BLaER1 treated with 17β-estradiol and CSF1 and Interleukin-3, amounts not matched to agents 10 nM and 100 nM (cell line): ENCODE data around the gene TOX2.

Source experiments
- H3K27ac ChIP-seq, 11 experiments: shearing (Covaris generic); formaldehyde crosslinking; 2 replicates each; pipeline ENCODE4 v1.8.1; 2022
- H3K27me3 ChIP-seq, 11 experiments: shearing (Covaris generic); formaldehyde crosslinking; 2 replicates each; pipeline ENCODE4 v1.8.1; 2022
- H3K36me3 ChIP-seq, 11 experiments: shearing (Covaris generic); formaldehyde crosslinking; 2 replicates each; pipeline ENCODE4 v1.8.1; 2022
- H3K4me1 ChIP-seq, 10 experiments: shearing (Covaris generic); formaldehyde crosslinking; 2 replicates each; pipeline ENCODE4 v1.8.1; 2022
- H3K4me2 ChIP-seq, 11 experiments: shearing (Covaris generic); formaldehyde crosslinking; 2 replicates each; pipeline ENCODE4 v1.8.1; 2022
- H3K4me3 ChIP-seq, 10 experiments: shearing (Covaris generic); formaldehyde crosslinking; 2 replicates each; pipeline ENCODE4 v1.8.1; 2022
- H3K9ac ChIP-seq, 11 experiments: shearing (Covaris generic); formaldehyde crosslinking; 2 replicates each; pipeline ENCODE4 v1.8.1; 2022
- H3K9me3 ChIP-seq, 11 experiments: shearing (Covaris generic); formaldehyde crosslinking; replicated peaks in 1 of 11; 2 replicates each; pipeline ENCODE4 v1.8.1; 2022
- H4K20me1 ChIP-seq, 11 experiments: shearing (Covaris generic); formaldehyde crosslinking; 2 replicates each; pipeline ENCODE4 v1.8.1; 2022
- Cebpa-rat ChIP-seq, 11 experiments: shearing (Covaris generic); IDR thresholded peaks; 2 replicates each; pipeline ENCODE4 v1.8.1; 2022

The TOX2 gene

DNA sequence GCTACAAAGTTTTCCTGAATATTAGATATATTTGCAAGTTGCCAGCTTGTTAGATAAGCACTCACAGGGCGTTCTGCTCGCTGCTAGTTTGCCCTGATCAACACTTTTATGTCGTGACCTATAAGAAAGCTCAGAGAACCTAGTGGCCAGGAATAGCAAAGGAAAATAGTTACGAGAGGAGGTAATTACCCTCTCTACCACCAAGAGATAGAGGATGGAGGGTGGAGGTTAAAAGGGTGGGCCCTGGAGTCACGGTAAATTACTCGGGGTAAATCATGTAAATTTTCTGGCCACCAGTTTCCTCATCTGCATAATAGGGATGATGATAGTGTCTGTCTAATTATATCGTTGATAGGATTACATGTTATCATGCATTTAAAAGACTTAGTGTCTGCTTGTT, 185.2 kb downstream of the TOX2 start:
- Histone ChIP-seq H3K36me3 (no peaks in the 10 kb centered on the region), H4K20me1 (no peaks in the 10 kb centered on the region)
- TF ChIP-seq Cebpa-rat (IDR thresholded peaks at IDR 0.05) = no peak

DNA sequence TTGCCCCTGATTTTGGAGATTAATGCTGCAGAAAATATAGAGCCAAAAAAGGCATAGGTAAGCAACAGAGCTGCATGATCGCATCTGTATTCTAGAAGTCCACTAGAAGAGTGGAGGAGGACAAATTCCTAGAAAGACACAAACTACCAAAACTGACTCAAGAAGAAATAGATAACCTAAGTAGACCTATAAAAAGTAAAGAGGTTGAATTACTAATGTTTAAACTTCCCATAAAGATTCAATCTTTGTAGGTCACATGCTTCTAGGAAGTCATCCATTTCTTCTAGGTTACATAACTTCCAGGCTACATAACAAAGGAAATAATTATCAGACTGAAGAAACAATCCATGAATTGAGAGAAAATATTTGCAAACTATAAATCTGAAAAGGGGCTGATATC, 187.9 kb downstream of the TOX2 start:
- no peaks in the 10 kb centered on the region for H4K20me1 ChIP-seq
- H3K4me2 ChIP-seq = no peak overlapping the region
- H3K4me1 ChIP-seq = no peaks in the 10 kb centered on the region
- no peak overlapping the region for H3K27ac ChIP-seq
- peaks cover 0 to 22% (median 10%) of the 10 kb centered on the region in 11 experiments; a peak in 14 of 22 replicates for H3K27me3 ChIP-seq
- H3K9me3 ChIP-seq = peaks cover 16 to 29% (median 26%) of the 10 kb centered on the region in 11 experiments
- no peak overlapping the region for H3K4me3 ChIP-seq
- no peak for TF ChIP-seq Cebpa-rat (IDR thresholded peaks at IDR 0.05)
- H3K36me3 ChIP-seq = no peaks in the 10 kb centered on the region
- H3K9ac ChIP-seq = no peak overlapping the region

More for the DNA sequence above, 185.2 kb downstream of the TOX2 start:
- H3K27me3 ChIP-seq = peaks cover 0 to 19% (median 10%) of the 10 kb centered on the region in 11 experiments; a peak in 14 of 22 replicates
- H3K9ac ChIP-seq = no peak overlapping the region
- peaks cover 11 to 24% (median 20%) of the 10 kb centered on the region in 11 experiments; a peak in 21 of 22 replicates for H3K9me3 ChIP-seq
- H3K4me1 ChIP-seq = no peaks in the 10 kb centered on the region
- H3K4me2 ChIP-seq = no peak overlapping the region
- no peak overlapping the region for H3K27ac ChIP-seq
- H3K4me3 ChIP-seq = no peak overlapping the region

DNA sequence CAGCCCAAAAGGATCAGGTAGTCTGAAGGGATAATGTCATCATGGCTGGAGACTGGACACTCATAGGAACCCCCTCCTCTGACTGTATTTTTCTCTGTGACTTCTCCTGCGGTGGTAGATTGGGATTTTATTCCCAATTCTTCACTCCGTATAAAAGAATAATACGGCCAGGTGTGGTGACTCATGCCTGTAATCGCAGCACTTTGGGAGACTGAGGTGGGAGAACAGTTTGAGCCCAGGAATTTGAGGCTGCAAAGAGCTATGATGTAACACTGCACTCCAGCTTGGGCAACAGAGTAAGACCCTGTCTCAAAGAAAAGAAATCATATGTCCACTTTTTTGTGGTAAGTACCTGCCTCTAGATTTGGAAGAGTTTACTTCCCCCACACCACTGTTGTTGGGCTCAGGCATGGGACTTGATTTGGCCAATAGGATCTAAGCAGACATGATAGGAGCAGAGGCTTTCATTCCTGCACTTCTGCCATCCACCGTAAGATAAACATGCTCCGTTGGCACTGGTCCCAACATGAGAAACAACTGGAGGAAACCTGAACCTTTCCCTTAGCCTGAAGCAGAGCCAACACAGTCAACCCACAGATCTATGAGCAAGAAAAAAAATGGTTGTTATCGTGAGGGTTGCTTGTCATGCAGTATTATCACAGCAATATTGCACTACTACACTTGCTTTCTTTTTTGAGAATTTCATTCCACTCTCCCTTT, 190.3 kb downstream of the TOX2 start:
- peaks cover 0 to 22% (median 10%) of the 10 kb centered on the region in 11 experiments; a peak in 14 of 22 replicates for H3K27me3 ChIP-seq
- no peak overlapping the region for H3K4me3 ChIP-seq
- peaks cover 30 to 47% (median 42%) of the 10 kb centered on the region in 11 experiments for H3K9me3 ChIP-seq
- H3K27ac ChIP-seq = no peak overlapping the region
- H3K9ac ChIP-seq = no peak overlapping the region
- H3K36me3 ChIP-seq = no peaks in the 10 kb centered on the region; a peak in 1 of 22 replicates
- H3K4me1 ChIP-seq = no peaks in the 10 kb centered on the region
- TF ChIP-seq Cebpa-rat (IDR thresholded peaks at IDR 0.05) = no peak
- no peak overlapping the region for H3K4me2 ChIP-seq
- no peaks in the 10 kb centered on the region for H4K20me1 ChIP-seq

DNA sequence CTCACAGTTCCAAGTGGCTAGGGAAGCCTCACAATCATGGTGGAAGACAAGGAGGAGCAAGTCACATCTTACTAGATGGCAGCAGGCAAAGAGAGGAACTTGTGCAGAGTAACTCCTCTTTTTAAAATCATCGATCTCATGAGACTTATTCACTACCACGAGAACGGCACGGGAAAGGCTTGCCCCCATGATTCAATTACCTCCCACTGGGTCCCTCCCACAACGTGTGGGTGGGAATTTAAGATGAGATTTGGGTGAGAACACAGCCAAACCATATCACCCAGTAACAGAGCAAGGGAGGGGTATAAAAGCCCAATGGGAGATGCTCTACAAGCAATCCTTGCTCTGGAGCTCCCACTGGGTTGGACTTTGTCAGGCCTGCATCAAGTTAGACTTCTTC, 192.0 kb downstream of the TOX2 start:
- Histone ChIP-seq H4K20me1 (no peaks in the 10 kb centered on the region), H3K27me3 (peaks cover 0 to 22% (median 10%) of the 10 kb centered on the region in 11 experiments; a peak in 14 of 22 replicates), H3K36me3 (no peaks in the 10 kb centered on the region; a peak in 1 of 22 replicates), H3K9me3 (peaks cover 30 to 46% (median 40%) of the 10 kb centered on the region in 11 experiments), H3K4me3 (no peak overlapping the region), H3K4me1 (peaks cover 0 to 1% (median under 1%) of the 10 kb centered on the region in 10 experiments; a peak in 9 of 20 replicates), H3K4me2 (no peak overlapping the region), H3K9ac (no peak overlapping the region), H3K27ac (no peak overlapping the region)
- TF ChIP-seq Cebpa-rat (IDR thresholded peaks at IDR 0.05) = no peak

DNA sequence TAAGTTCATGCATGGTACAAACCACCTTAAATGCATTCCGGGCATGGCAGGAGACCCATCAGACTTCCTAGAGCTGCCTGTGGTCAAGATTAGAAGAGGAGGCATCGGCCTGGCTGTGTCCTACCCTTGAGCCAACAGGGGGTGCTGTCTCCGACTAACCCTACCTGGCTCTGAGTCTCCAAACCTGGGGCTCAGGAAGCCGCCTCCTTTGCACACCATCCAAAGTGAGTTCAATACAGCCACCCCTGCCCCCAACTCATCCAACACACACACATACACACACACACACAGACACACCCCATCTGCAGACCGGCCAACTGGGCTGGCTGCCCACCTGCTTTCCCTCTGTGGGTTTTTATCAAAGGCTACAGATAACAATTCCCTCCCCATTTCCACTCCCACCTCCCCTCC, 195.3 kb downstream of the TOX2 start:
- no peak overlapping the region for H3K27ac ChIP-seq
- H3K9me3 ChIP-seq = peaks cover 15 to 29% (median 23%) of the 10 kb centered on the region in 11 experiments
- H3K4me1 ChIP-seq = peaks cover 0 to 23% (median 18%) of the 10 kb centered on the region in 10 experiments; a peak in 17 of 20 replicates
- H3K4me2 ChIP-seq = no peak overlapping the region
- H3K27me3 ChIP-seq = peaks cover 0 to 2% (median 0%) of the 10 kb centered on the region in 11 experiments; a peak in 3 of 22 replicates
- TF ChIP-seq Cebpa-rat (IDR thresholded peaks at IDR 0.05) = no peak
- peaks cover 0 to 4% (median 0%) of the 10 kb centered on the region in 11 experiments; a peak in 1 of 22 replicates for H3K36me3 ChIP-seq
- H3K4me3 ChIP-seq = no peak overlapping the region
- no peaks in the 10 kb centered on the region for H4K20me1 ChIP-seq
- no peak overlapping the region for H3K9ac ChIP-seq

DNA sequence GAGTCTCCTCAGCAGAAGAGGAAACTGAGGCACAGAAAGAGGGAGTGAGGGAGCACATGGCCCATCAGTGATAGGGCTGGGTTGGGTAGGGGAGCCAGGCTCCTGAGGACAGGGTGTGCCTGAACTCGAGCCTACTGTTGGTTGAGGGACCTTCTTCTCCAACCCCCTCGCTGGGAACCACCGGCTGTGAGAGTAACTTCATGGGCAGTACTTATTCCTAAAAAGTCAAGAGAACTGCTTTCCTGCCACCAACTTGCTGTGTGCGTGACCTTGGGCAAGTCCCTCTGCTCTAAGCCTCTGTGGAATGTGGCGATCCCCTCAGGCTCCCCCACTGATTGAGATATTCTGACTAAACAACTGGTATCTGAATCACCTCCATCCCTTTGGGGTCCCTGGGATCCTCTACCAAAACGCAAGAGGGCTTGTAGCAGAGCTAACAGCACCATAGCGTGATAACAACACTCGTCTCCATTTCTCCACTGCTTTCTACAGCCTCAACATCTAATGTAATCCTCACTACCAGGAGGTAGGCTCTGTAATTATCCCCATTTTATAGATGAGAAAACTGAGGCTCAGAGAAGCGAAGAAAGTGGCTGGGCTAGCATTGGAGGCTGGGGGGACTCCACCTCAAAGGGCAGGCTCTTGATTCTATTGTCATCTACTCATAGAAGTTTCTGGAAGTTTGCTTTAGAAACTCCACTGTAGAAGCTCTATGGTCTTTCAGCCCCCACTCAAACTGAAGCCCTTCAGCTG, 196.3 kb downstream of the TOX2 start:
- peaks cover 0 to 12% (median 0%) of the 10 kb centered on the region in 11 experiments; a peak in 3 of 22 replicates for H3K36me3 ChIP-seq
- H3K27me3 ChIP-seq = peaks cover 2 to 9% (median 5%) of the 10 kb centered on the region in 11 experiments; a peak in 19 of 22 replicates
- TF ChIP-seq Cebpa-rat (IDR thresholded peaks at IDR 0.05) = no peak
- H3K4me2 ChIP-seq = no peak overlapping the region
- no peak overlapping the region for H3K9ac ChIP-seq
- H3K9me3 ChIP-seq = peaks cover 15 to 29% (median 23%) of the 10 kb centered on the region in 11 experiments
- no peaks in the 10 kb centered on the region for H4K20me1 ChIP-seq
- peaks cover 0 to 33% (median 25%) of the 10 kb centered on the region in 10 experiments; a peak in 17 of 20 replicates for H3K4me1 ChIP-seq
- H3K27ac ChIP-seq = no peak overlapping the region
- H3K4me3 ChIP-seq = no peak overlapping the region

DNA sequence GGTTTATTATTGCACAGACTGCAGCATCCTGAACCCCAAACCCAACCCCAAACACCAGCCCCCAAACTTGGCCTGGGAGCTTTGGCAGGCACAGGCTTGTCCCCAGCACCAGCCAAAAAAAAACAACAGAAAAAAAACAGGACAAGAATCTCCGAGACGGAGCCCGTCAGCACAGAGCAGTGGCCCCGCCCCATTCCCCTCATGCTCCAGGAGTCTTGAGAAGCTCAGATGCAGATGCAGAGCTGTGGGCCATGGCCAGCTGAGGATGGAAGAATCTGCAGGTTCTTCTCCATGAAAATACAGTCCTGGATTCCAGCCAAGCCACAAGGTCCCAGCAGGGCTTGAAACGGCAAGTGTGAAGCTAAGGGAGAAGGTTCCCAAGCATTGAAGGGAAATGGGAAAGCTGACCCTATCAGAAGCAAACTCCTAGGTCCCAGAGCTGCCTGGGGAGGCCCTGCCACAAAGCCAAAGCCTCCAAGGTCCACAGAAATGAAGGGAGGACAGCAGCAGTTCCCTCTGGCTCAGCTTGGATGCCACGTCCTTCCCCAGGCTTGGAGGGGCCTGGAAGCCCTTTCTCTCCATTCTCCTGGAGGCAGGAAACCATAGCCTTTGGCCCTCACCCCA, 197.2 kb downstream of the TOX2 start:
- Histone ChIP-seq H3K27me3 (peaks cover 6 to 14% (median 10%) of the 10 kb centered on the region in 11 experiments; a peak in 19 of 22 replicates), H3K9ac (peak overlapping the region in 1 of 11 experiments; percentile 18; a peak in 1 of 22 replicates), H3K4me2 (peak overlapping the region in 9 of 11 experiments; percentile 9 to 51 (median 33); a peak in 15 of 22 replicates), H3K36me3 (peaks cover 0 to 15% (median 0%) of the 10 kb centered on the region in 11 experiments; a peak in 3 of 22 replicates), H3K27ac (no peak overlapping the region), H4K20me1 (no peaks in the 10 kb centered on the region), H3K9me3 (peaks cover 15 to 25% (median 23%) of the 10 kb centered on the region in 11 experiments), H3K4me1 (peaks cover 0 to 39% (median 26%) of the 10 kb centered on the region in 10 experiments; a peak in 17 of 20 replicates), H3K4me3 (no peak overlapping the region)
- no peak for TF ChIP-seq Cebpa-rat (IDR thresholded peaks at IDR 0.05)

DNA sequence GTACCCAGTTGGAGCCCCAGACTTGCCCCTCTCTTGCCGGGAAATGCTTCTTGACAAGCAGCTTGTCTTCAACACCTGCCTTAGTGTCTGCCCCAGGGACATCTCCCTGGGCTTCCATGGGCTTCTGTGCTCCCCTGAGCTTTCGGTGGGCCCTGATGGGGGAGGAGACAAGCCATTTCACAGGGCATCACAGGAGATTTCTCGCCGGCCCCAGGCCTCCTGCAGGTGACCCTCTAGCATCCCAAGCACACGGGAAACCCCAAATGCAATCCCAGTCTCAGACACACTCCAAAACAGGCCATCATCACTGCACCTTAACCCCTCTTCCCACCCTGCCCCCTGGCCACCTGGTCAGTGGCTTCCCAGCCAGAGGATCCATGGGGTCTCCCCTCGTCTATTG, 197.8 kb downstream of the TOX2 start:
- peak overlapping the region in 1 of 11 experiments; percentile 18; a peak in 1 of 22 replicates for H3K9ac ChIP-seq
- H3K27ac ChIP-seq = no peak overlapping the region
- H3K4me1 ChIP-seq = peaks cover 4 to 46% (median 32%) of the 10 kb centered on the region in 10 experiments; a peak in 18 of 20 replicates
- peaks cover 6 to 14% (median 10%) of the 10 kb centered on the region in 11 experiments; a peak in 19 of 22 replicates for H3K27me3 ChIP-seq
- H3K4me2 ChIP-seq = peak overlapping the region in 9 of 11 experiments; percentile 9 to 51 (median 33); a peak in 14 of 22 replicates
- H3K9me3 ChIP-seq = peaks cover 11 to 20% (median 17%) of the 10 kb centered on the region in 11 experiments
- H4K20me1 ChIP-seq = no peaks in the 10 kb centered on the region
- H3K4me3 ChIP-seq = no peak overlapping the region
- TF ChIP-seq Cebpa-rat (IDR thresholded peaks at IDR 0.05) = no peak
- H3K36me3 ChIP-seq = peaks cover 0 to 15% (median 0%) of the 10 kb centered on the region in 11 experiments; a peak in 3 of 22 replicates
